GM18870 (cell line): ENCODE measurements around the gene SLC35D2.
"Not testable (repeated sequence)": the region's sequence is repeated elsewhere in the genome, so short reads cannot be mapped to it uniquely, and the experiment has no call there.

ENCODE experiments used
- ATAC-seq: cut with Tn5 transposase; IDR thresholded peaks from one replicate; pipeline ENCODE4 v1.9.1; 2021; ENCODE audit warnings: moderate library complexity; ENCODE audit not compliant: unreplicated experiment

The SLC35D2 gene

DNA sequence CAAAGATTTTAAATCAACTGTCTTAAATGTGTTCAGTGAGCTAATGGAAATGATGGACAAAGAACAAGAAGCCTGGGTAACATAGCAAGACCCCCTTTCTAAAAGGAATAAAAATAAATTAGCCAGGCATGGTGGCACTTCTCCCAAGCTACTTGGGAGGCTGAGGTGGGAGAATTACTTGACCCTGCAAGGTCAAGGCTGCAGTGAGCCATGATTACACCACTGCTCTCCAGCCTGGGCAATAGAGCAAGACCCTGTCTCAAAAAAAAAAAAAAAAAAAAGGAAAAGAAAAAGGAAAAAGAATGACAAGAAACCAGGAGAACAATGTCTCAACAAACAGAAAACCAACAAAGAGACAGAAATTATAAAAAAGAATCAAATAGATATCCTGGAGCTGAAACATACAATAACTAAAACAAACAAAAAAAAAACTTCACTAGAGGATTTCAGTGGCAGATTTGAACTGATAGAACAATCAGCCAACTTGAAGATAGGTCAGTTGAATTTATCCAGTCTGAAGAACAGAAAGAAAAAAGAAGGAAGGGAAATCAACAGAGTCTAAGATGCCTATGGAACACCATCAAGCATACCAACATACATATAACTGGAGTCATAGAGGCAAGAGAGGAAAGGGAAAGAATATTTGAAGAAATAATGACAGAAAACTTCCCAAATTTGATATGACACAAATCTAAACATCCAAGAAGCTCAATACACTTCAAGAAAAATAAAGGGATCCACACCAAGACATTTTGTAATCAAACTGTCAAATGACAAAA, 16.8 kb upstream of the SLC35D2 start:
- no peak for ATAC-seq

- ATAC-seq, result no peak
Observed at GRCh38 chr9:96399325-96399633, 15.8 kb upstream of the SLC35D2 start.

DNA sequence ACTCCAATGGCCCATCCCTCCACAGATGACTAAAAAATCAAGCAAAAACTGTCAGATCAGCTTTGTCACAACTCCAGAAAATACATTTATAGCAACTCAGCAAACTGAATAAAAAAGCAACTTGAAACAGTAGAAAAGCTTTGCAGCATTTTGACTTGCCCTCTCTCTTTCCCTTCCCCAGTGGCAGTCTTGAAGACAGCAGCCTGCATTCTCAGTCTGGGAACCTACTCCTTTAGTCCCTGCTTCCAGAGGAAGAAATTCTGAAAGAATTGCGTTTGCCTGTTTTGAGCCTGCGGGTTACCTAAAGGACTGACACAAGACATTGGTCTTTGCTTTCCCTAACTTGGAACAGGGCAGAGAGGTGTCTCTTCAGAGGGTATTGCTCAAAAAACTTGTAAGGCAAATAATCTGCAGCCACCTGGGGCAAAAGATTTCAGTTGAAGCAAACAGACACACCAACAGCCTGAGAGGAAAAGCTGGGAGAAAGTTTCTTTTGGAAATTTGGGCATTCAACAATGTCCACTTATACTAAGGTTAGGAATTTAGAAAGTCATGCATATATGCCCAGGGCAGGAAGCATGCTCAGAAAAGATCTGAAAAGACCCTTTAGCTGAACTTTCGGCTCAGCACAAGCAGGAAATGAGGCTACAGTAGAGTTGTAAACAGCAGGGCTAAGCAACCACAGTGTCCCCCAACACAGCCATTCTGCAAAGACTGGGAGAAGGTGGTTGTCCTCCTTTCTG, 15.2 kb upstream of the SLC35D2 start:
- ATAC-seq, result no peak

- ATAC-seq, result no peak
Observed at GRCh38 chr9:96395964-96396363, 12.5 kb upstream of the SLC35D2 start.

- ATAC-seq, result no peak
Observed at GRCh38 chr9:96394832-96395496, 11.5 kb upstream of the SLC35D2 start.

GRCh38 chr9:96392263-96392662, 8.8 kb upstream of the SLC35D2 start:
- ATAC-seq, result no peak

- ATAC-seq, result no peak
Observed at GRCh38 chr9:96391021-96391765, 7.7 kb upstream of the SLC35D2 start.

- ATAC-seq, result no peak
Observed at GRCh38 chr9:96388144-96388543, 4.6 kb upstream of the SLC35D2 start.

GRCh38 chr9:96386157-96386556, 2.6 kb upstream of the SLC35D2 start:
- no peak for ATAC-seq

GRCh38 chr9:96382839-96383164, 709 bp downstream of the SLC35D2 start:
- no peak for ATAC-seq

- no peak for ATAC-seq
Observed at GRCh38 chr9:96382175-96382574, 1.3 kb downstream of the SLC35D2 start.

DNA sequence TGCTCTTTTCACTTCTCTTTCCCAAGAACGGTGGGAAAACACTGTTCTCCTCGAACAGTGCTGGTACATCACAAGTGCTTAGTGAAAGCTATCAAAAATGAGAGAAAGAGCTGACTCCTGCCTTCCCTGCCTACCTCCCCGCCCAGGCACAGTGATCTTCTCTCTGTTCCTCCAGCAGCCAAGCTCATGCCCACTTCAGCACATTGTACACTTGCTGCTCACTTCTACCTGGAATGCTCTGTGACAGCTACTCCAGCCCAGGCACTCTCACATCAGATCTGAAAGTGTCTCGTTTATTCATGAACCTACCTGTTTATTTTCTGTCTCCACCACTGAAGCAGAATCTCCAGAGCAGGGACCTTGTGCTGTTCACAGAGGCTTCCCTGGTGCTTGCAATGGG, 1.8 kb downstream of the SLC35D2 start:
- no peak for ATAC-seq

GRCh38 chr9:96381125-96381524, 2.4 kb downstream of the SLC35D2 start:
- ATAC-seq, result no peak

- no peak for ATAC-seq
Observed at GRCh38 chr9:96379461-96379860, 4.0 kb downstream of the SLC35D2 start.

- ATAC-seq, result no peak
Observed at GRCh38 chr9:96378187-96378586, 5.3 kb downstream of the SLC35D2 start.

DNA sequence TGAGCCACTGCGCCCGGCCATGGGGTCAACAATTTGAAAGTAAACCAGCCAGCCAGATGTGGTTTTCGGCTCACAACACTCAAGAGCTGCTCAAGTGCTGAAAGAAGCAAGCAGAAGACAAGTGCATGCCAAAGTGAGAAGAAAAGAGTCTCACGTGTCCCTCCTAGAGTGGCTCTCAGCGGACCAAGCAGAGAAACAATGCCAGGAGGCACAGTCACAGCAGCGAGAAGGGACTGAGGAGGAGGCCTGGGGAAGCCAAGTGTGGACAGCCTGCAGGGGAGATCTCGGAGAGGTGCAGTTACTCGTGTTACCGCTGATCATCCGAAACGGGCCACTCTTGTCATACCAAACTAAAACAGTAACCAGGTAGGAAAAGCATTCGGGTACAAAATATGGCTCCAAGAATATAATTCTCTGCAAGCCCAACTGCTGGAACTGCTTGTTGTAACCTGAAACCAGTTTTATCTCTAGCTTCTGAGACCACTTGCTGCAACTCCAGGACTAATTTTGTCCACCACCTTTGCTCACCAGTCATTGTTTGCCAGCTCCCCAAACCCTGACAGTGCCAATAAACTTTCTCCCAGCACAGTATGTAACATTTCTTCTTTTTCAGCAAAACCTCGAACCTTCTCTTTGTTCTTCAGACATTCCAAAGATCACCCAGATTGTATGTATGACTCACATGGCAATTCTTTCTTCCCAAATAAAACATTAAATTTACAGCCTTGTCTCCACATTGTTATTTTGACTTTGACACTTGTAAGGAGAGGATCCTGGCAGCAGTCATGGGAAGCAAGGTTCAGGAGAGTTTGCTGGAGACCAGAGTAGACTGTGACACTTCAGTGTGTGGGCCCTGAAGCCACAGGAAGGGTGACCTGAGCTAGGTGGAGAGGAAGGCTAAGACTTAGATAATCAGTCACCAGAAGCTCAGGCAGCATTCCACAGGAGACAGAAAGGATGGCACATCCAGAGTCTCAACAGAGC, 6.3 kb downstream of the SLC35D2 start:
- no peak for ATAC-seq

GRCh38 chr9:96375507-96375906, 8.0 kb downstream of the SLC35D2 start:
- ATAC-seq, result not testable (repeated sequence)

DNA sequence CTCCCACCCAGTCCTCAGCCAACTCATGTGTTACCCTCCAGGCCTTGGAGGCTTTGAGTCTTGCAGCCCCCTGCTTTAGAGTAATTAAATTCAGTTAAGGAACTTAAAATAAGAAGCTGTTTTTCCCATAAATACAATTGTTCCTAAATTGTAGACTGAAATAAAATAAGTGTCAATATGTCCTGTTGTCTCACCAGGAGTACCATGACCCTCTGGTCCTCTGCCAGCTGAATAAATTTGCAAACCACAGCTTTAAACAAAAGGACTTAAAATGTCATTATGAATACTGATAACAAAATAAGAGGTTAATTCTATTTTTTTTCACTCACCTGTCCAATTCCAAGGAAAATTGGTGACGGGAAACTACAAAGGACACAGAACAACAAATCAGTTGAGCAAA, 15.6 kb downstream of the SLC35D2 start:
- ATAC-seq, result no peak

DNA sequence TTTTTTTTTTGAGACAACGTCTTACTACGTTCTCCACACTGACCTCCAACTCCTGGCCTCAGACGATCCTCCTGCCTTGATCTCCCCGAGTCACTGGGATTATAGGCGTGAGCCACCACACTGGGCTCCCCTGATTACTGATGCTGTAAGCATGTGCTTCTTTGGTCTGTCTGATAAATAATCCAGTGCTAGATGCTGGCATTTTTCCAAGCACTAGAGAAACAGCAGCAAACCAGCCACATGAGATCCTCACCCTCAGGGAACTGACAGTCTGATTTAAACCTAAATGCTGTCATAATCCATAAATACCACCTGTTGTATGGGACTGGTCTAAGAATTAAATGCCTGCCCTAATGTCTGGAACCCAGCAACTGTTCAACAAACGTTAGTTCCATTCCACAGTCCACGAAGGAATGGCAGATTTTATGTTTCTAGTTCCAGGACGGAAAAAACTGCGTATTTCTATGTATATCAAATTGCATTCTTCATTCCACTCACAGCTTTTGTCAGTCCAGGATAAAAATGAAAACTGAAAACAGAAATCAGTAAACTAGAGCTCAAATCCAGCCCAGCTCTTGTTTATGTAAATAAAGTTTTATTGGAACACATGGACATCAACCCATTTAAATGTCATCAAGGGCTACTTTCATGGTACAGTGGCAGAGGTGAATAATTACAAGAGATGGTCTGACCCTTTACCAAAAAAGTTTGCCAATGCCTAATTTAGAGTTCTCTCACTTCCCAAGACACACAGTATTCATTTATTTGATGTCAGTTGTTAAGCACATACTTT, 20.1 kb downstream of the SLC35D2 start:
- ATAC-seq, result no peak

GRCh38 chr9:96362119-96362518, 21.4 kb downstream of the SLC35D2 start:
- ATAC-seq, result not testable (repeated sequence)
